Prostate gland (tissue), 2 donors: ENCODE data around the gene FUT3.

Source experiments
- CTCF ChIP-seq, 4 experiments: fragments of 200-600 bp in 2 of 4; fragments of 450-650 bp in 2 of 4; sonication (generic) in 2 of 4; IDR thresholded peaks; 1 replicate in 3 of 4; 2 replicates in 1 of 4; pipeline ENCODE4 v1.5.1; 2016 to 2019; ENCODE audit warnings: antibody characterized with exemption in 4 of 4, mild to moderate bottlenecking in 2 of 4, moderate library complexity in 2 of 4
- POLR2A ChIP-seq: fragments of 450-650 bp; IDR thresholded peaks from one replicate; pipeline ENCODE4 v1.6.1; 2016; ENCODE audit warnings: antibody characterized with exemption, mild to moderate bottlenecking
- POLR2AphosphoS5 ChIP-seq: sonication (generic); formaldehyde crosslinking; IDR thresholded peaks from one replicate; pipeline ENCODE4 v1.6.1; 2017; ENCODE audit warnings: antibody characterized with exemption

- no peak for TF ChIP-seq CTCF (IDR thresholded peaks at IDR 0.05)
- no peak for TF ChIP-seq POLR2AphosphoS5
- TF ChIP-seq POLR2A: no peak
Observed at GRCh38 chr19:5844456-5845433, 6.5 kb downstream of the FUT3 start.
